Thoracic aorta (tissue), 2 donors: Measurements from ENCODE around the gene SLC10A6. TPM values are rescaled to one million over a fixed set of nuclear protein-coding genes. Genes with fewer than 3 reads are reported as not detected.

ENCODE experiments used
- ATAC-seq: fragments of 150-250 bp; one replicate; pipeline ENCODE4 v1.8.0; 2017; ENCODE audit warnings: low read depth; ENCODE audit not compliant: insufficient number of reproducible peaks, low FRiP score
- DNase-seq: peaks from one replicate; pipeline ENCODE4 v3.0.0-alpha.2; 2020; ENCODE audit warnings: low spot score
- H3K27ac ChIP-seq, 2 donors: fragments of 200-600 bp; sonication (generic); 1 replicate in 1 of 2; 2 replicates in 1 of 2; pipeline ENCODE4 v1.5.1; 2016; ENCODE audit warnings: mild to moderate bottlenecking in 2 of 2, moderate library complexity in 2 of 2
- H3K27me3 ChIP-seq: fragments of 200-600 bp; sonication (generic); replicated peaks from 2 replicates; pipeline ENCODE4 v1.6.0; 2016; ENCODE audit warnings: mild to moderate bottlenecking; ENCODE audit not compliant: insufficient read depth
- H3K36me3 ChIP-seq: fragments of 200-600 bp; sonication (generic); one replicate; pipeline ENCODE4 v1.5.1; 2016
- H3K4me1 ChIP-seq, 2 donors: fragments of 200-600 bp; sonication (generic); 1 replicate in 1 of 2; 2 replicates in 1 of 2; pipeline versions ENCODE4 v1.5.1 to v1.6.0; 2016; ENCODE audit warnings: low read depth in 2 of 2, mild to moderate bottlenecking in 1 of 2; ENCODE audit not compliant: control insufficient read depth in 1 of 2
- H3K4me3 ChIP-seq: fragments of 200-600 bp; sonication (generic); 2 replicates; pipeline ENCODE4 v1.5.1; 2016; ENCODE audit warnings: mild to moderate bottlenecking
- H3K9me3 ChIP-seq: fragments of 200-600 bp; sonication (generic); 2 replicates; pipeline ENCODE4 v1.5.1; 2016
- total RNA-seq, 2 donors: library from RNA; depleted of rRNA; stranded (reverse); fragments of >200 nt; gene quantifications; one replicate each; pipeline versions ENCODE4 v1.1.0 to v1.2.3, GENCODE V29; 2016
- TF ChIP-seq, protein P1 (sequence below): fragments of 200-600 bp; sonication (generic); IDR thresholded peaks from one replicate; pipeline ENCODE4 v1.5.1; 2019; ENCODE audit warnings: antibody characterized with exemption

SLC10A6 gene
- total RNA-seq, 2 donors from 2014 or later: 4.2 to 12.0 TPM

DNA sequence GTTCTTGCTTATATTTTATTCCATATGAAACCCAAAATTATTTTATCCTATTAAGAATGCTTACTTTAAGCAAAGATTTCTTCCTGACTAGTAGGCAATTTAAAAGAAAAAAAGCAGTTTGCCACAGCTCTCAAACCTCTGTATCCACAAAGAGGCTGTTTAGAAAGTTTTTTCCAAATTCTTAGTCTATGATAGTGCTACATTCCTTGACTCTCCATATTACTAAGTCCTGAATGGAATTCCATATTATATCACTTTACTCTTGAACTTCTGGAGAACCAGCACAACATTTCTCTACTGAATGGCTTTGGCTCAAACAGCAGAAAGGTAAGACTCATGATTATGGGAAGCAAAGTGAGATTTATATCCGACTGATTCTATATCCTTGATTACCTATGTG lies 8.3 kb downstream of the SLC10A6 start:
- Histone ChIP-seq H3K27ac (no peak overlapping the region), H3K4me3 (no peak overlapping the region), H3K9me3 (no peaks in the 10 kb centered on the region), H3K27me3 (no peaks in the 10 kb centered on the region), H3K36me3 (no peaks in the 10 kb centered on the region), H3K4me1 (no peaks in the 10 kb centered on the region)
- TF ChIP-seq, protein P1, sequence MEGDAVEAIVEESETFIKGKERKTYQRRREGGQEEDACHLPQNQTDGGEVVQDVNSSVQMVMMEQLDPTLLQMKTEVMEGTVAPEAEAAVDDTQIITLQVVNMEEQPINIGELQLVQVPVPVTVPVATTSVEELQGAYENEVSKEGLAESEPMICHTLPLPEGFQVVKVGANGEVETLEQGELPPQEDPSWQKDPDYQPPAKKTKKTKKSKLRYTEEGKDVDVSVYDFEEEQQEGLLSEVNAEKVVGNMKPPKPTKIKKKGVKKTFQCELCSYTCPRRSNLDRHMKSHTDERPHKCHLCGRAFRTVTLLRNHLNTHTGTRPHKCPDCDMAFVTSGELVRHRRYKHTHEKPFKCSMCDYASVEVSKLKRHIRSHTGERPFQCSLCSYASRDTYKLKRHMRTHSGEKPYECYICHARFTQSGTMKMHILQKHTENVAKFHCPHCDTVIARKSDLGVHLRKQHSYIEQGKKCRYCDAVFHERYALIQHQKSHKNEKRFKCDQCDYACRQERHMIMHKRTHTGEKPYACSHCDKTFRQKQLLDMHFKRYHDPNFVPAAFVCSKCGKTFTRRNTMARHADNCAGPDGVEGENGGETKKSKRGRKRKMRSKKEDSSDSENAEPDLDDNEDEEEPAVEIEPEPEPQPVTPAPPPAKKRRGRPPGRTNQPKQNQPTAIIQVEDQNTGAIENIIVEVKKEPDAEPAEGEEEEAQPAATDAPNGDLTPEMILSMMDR: no peak
- DNase-seq (no peak), ATAC-seq (no peak)

DNA sequence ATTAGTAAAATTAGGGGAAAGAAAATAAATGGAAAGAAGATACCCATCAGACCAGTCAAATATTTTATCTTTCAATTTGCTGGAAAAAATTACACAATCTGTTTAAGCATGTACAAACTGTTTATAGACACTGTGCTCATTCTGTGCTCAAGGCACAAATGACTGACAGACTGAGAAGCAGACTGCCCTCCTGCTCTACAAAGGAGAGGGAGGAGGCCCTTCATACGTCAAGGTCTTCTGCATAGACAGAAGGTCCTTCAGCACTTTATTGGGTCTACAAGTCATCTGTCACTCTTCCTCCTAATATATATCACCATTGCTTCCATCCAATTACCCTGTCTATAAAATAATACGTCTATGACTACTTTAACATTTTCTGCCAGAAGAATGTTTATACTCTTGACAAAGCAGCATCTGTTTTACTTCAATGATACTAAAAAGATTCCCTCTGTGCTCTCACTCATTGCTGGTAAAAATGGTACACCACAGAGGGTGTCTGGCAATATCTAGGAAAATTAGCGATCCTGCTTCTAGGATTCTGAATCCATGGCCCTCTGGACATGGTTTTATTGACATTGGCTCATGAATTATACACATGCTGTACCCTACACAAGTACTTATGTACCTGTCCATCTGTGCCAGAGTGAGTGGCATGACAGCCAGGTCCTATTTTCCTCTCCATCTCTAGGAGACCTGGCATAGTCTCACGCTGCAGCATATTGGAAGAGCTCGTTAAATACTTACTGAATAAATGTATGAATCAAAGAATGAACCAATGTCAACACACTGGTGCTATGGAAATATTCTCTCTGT lies 11.3 kb downstream of the SLC10A6 start:
- Histone ChIP-seq H3K9me3 (no peaks in the 10 kb centered on the region), H3K36me3 (no peaks in the 10 kb centered on the region), H3K27ac (no peak overlapping the region), H3K27me3 (no peaks in the 10 kb centered on the region), H3K4me3 (no peak overlapping the region), H3K4me1 (no peaks in the 10 kb centered on the region)
- TF ChIP-seq, protein P1: no peak
- ATAC-seq: no peak
- no peak for DNase-seq

DNA sequence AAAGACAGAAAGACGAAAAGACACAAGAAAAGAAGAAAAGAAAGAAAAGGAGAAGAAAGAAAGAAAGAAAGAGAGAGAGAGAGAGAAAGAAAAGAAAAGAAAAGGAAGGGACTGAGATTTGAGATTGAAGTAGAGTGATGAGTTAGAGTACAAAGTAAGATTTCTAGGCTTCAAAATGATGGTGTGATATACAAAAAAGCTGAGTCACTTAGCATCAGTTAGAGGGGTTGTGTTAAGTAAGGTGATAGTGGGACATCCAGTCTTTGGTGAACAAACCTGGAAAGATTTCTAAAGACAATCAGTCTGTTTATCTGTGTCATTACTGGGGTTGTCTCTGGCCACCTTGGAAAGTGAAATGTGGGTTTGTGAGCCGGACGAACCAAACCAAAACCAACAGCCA lies 13.5 kb downstream of the SLC10A6 start:
- ATAC-seq (no peak), DNase-seq (no peak)
- Histone ChIP-seq H3K4me3 (no peak overlapping the region), H3K27me3 (no peaks in the 10 kb centered on the region), H3K9me3 (no peaks in the 10 kb centered on the region), H3K27ac (no peak overlapping the region), H3K36me3 (no peaks in the 10 kb centered on the region), H3K4me1 (no peaks in the 10 kb centered on the region)
- TF ChIP-seq, protein P1: no peak

DNA sequence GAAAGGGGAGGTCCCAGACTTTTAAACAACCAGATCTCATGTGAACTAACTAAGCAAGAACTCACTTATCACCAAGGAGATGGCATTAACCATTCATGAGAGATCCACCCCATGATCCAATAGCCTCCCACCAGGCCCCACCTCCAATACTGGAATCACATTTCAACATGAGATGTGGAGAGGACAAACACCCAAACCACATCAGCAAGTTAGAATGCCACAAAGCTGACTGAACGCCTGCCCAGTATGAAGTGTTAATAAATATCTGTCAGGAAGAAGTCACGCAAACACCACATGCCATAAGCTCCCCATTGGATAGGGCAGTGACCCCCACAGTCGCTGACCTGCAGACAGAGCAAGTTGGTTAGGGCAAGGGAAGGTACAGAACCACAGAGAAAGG lies 14.3 kb downstream of the SLC10A6 start:
- DNase-seq (no peak), ATAC-seq (no peak)
- Histone ChIP-seq H3K9me3 (no peaks in the 10 kb centered on the region), H3K36me3 (no peaks in the 10 kb centered on the region), H3K4me3 (no peak overlapping the region), H3K4me1 (no peaks in the 10 kb centered on the region), H3K27ac (no peak overlapping the region), H3K27me3 (no peaks in the 10 kb centered on the region)
- TF ChIP-seq, protein P1: no peak

DNA sequence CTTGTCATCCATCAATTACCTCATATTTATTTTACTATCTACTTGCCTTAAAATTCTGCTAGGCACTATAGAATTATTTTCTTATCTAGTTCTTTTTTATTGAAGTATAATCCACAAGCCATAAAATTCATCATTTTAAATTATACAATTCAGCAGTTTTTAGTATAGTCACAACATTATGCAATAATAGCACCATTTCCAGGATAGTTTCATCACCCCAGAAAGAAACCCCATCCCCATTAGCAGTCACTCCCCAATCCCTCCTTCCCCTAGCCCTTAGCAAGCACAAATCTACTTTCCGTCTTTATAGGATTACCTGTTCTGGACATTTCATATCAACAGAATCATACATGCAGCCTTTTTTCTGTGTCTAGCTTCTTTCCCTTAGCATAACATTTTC lies 15.6 kb downstream of the SLC10A6 start:
- no peaks in the 10 kb centered on the region for H3K27me3 ChIP-seq
- no peaks in the 10 kb centered on the region for H3K4me1 ChIP-seq
- TF ChIP-seq, protein P1: no peak
- DNase-seq (no peak), ATAC-seq (no peak)
- no peaks in the 10 kb centered on the region for H3K9me3 ChIP-seq
- no peaks in the 10 kb centered on the region for H3K36me3 ChIP-seq
- no peak overlapping the region for H3K27ac ChIP-seq
- H3K4me3 ChIP-seq: no peak overlapping the region
